Measurements from ENCODE around the gene GNA14.

GNA14 gene

GRCh38 chr9:77604316-77604715 lies 43.8 kb downstream of the GNA14 start:
- FAIRE-seq (no peak), DNase-seq (ENCODE audit: insufficient read length, low spot score) (no peak)
- TF ChIP-seq, protein P1, sequence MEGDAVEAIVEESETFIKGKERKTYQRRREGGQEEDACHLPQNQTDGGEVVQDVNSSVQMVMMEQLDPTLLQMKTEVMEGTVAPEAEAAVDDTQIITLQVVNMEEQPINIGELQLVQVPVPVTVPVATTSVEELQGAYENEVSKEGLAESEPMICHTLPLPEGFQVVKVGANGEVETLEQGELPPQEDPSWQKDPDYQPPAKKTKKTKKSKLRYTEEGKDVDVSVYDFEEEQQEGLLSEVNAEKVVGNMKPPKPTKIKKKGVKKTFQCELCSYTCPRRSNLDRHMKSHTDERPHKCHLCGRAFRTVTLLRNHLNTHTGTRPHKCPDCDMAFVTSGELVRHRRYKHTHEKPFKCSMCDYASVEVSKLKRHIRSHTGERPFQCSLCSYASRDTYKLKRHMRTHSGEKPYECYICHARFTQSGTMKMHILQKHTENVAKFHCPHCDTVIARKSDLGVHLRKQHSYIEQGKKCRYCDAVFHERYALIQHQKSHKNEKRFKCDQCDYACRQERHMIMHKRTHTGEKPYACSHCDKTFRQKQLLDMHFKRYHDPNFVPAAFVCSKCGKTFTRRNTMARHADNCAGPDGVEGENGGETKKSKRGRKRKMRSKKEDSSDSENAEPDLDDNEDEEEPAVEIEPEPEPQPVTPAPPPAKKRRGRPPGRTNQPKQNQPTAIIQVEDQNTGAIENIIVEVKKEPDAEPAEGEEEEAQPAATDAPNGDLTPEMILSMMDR (IDR thresholded peaks at IDR 0.05; ENCODE audit: insufficient read depth, missing control alignments): no peak

- no peak for DNase-seq (ENCODE audit: insufficient read length, low spot score)
- FAIRE-seq: no peak
- TF ChIP-seq, protein P1 (IDR thresholded peaks at IDR 0.05; ENCODE audit: insufficient read depth, missing control alignments): no peak
These were observed 45.3 kb downstream of the GNA14 start for GRCh38 chr9:77602852-77603251.

- FAIRE-seq: no peak
- TF ChIP-seq, protein P1 (IDR thresholded peaks at IDR 0.05; ENCODE audit: insufficient read depth, missing control alignments): no peak
- DNase-seq (ENCODE audit: insufficient read length, low spot score): no peak
These were observed 46.5 kb downstream of the GNA14 start for GRCh38 chr9:77601476-77602099.

GRCh38 chr9:77600810-77601209 lies 47.3 kb downstream of the GNA14 start:
- FAIRE-seq (no peak), DNase-seq (ENCODE audit: insufficient read length, low spot score) (no peak)
- TF ChIP-seq, protein P1 (IDR thresholded peaks at IDR 0.05; ENCODE audit: insufficient read depth, missing control alignments): no peak

GRCh38 chr9:77599492-77599891 lies 48.6 kb downstream of the GNA14 start:
- no peak for DNase-seq (ENCODE audit: insufficient read length, low spot score)
- TF ChIP-seq, protein P1 (IDR thresholded peaks at IDR 0.05; ENCODE audit: insufficient read depth, missing control alignments): no peak
- FAIRE-seq: no peak

DNA sequence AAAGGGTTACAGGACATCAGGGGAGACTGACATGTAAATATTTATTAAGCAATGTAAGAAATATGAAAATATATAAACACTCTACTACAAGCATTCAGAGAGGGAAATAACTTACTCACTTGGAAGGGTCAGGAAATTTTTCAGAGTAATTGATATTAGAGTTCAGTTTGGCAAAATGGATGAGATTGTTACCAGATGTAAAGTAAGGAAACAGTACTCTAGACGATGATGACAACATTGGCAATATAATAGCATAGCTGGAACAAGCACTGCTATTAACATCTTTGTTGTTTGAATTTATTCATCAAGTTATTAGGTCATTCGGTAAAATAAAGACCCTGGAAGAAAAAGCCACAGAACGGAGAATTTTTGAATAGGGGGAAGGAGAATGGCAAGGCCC lies 49.1 kb downstream of the GNA14 start:
- DNase-seq (ENCODE audit: insufficient read length, low spot score) (no peak), FAIRE-seq (no peak)
- TF ChIP-seq, protein P1 (IDR thresholded peaks at IDR 0.05; ENCODE audit: insufficient read depth, missing control alignments): no peak

DNA sequence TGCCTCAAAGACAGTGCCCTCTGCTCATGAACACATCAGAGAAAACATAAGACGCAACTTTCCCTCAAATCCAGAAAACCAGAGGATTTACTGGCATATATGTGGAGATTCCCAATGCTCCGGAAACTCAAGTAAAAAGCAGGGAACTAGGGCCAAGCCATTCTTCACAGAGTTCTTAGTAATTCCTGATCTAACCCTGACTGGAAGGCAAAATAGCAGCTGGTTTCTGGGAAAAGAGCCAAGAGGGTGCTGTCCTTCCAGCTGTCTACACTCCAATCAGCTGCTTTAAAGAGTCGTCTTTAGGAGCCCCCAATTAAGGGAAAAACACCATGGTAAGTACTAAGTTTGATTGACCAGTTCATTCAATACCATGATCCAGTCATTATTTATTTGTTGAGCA lies 49.6 kb downstream of the GNA14 start:
- no peak for FAIRE-seq

More for the DNA sequence above, 49.6 kb downstream of the GNA14 start:
- TF ChIP-seq, protein P1 (IDR thresholded peaks at IDR 0.05; ENCODE audit: insufficient read depth, missing control alignments): no peak
- DNase-seq (ENCODE audit: insufficient read length, low spot score): no peak

All from D721Med (cell line).